KBM-7 (cell line): ENCODE data around the gene HNRNPUL1.
A peak's percentile ranks its signal among the peaks of the same experiment; 100 is the strongest.
"Not testable (repeated sequence)": the region's sequence is repeated elsewhere in the genome, so short reads cannot be mapped to it uniquely, and the experiment has no call there.

ENCODE experiments used
- DNase-seq: peaks from one replicate; pipeline ENCODE4 v3.0.0-alpha.2; 2015
- in situ Hi-C: fragments of 300-500 bp; cut with MboI; formaldehyde crosslinking; loops from 2 replicates; pipeline ENCODE4 v1.14.3; 2020; ENCODE audit warnings: low sequenced_read_pairs, low pct_unique_long_range_greater_than_20kb, mixed read lengths

The HNRNPUL1 gene

GRCh38 chr19:41263850-41264580 is at the start of gene HNRNPUL1:
Gene HNRNPUL1 (plus strand): TSS chr19:41264372. CDS start chr19:41264504, 132 bp downstream.
- peak; percentile 100 for DNase-seq
- in situ Hi-C loops, result no loop called here

GRCh38 chr19:41217741-41218140 is 46.4 kb upstream of the HNRNPUL1 start:
- in situ Hi-C loops, result no loop called here

DNA sequence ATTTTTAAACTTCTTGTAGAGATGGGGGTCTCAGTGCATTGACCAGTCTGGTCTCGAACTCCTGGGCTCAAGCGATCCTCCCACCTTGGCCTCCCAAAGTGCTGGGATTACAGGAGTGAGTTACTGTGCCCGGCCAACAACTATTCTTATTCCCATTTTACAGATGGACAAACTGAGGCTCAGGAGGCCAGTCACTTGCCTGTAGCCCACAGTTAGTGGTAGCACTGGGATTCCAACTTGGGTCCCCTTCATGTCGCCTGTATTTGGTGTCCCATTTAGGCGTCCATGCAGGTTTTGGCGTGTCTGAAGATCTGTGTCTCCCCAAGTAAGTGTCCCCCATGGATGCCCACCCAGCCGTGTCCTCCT is 45.9 kb upstream of the HNRNPUL1 start:
- in situ Hi-C loops, result no loop called here

More at GRCh38 chr19:41217741-41218140, 46.4 kb upstream of the HNRNPUL1 start:
- DNase-seq, result no peak

DNA sequence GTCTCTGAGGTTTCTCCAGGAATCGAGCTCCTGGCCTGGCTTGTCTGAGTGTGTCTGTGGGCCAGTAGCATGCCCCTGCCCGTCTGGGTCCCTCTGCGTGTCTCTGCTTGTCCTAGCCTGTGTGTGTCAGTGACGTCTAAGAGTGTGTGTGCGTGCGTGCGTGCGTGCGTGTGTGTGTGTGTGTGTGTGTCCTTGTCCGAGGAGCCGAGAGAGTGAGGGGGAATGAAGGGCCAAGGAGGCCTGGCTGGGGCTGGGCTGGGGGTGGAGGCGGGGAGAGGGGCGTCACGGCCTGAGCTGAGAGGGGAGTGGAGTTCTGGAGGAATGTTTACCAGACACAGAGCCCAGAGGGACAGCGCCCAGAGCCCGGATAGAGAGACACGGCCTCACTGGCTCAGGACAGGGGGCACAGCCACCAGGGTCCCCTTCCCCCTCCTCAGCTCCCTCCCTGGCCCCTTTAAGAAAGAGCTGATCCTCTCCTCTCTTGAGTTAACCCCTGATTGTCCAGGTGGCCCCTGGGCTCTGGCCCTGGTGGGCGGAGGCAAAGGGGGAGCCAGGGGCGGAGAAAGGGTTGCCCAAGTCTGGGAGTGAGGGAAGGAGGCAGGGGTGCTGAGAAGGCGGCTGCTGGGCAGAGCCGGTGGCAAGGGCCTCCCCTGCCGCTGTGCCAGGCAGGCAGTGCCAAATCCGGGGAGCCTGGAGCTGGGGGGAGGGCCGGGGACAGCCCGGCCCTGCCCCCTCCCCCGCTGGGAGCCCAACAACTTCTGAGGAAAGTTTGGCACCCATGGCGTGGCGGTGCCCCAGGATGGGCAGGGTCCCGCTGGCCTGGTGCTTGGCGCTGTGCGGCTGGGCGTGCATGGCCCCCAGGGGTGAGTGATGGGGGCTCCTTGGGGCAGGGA is 45.3 kb upstream of the HNRNPUL1 start, which contains the start of gene AXL:
Gene AXL, plus strand, starts transcription at position 609 of the 893 bp plus-strand sequence. Its CDS starts 170 bp downstream, at position 779.
- in situ Hi-C loops, result no loop called here
- peak; percentile 31 for DNase-seq

More for the DNA sequence above, 45.9 kb upstream of the HNRNPUL1 start:
- no peak for DNase-seq

DNA sequence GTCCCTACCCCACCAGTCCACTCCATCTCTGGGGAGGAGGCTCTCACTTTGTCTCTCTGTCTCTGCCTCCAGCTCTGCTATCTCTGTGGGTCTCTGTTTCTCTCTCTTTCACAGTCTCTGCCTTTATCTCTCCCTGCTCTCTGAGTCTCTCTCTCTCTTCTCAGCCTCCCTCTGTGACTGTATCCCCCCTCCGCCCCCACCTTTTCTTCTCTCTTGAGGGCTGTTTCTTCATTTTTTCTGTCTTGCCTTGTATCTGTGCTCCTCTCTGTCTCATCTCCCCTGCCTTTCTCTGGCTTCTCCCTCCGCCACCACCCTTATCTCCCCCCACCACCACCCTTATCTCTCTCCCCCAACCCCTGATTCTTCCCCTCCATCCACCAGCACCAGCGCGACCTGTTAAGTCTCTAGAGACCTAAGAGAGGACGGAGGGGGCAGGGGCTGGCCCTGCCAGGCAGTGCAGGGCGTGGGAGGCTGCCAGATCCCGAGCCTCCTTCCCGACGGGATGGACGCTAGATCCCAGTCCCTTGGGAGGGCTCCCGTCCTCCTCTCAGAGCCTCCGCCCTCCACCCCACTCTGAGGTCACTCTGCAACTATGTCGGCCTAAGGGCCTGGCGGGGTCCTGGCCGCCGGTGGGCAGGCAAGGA is 44.1 kb upstream of the HNRNPUL1 start:
- no peak for DNase-seq
- in situ Hi-C loops, result no loop called here

- in situ Hi-C loops, result no loop called here
- DNase-seq, result no peak
Measured at GRCh38 chr19:41220811-41221210, 43.4 kb upstream of the HNRNPUL1 start.

DNA sequence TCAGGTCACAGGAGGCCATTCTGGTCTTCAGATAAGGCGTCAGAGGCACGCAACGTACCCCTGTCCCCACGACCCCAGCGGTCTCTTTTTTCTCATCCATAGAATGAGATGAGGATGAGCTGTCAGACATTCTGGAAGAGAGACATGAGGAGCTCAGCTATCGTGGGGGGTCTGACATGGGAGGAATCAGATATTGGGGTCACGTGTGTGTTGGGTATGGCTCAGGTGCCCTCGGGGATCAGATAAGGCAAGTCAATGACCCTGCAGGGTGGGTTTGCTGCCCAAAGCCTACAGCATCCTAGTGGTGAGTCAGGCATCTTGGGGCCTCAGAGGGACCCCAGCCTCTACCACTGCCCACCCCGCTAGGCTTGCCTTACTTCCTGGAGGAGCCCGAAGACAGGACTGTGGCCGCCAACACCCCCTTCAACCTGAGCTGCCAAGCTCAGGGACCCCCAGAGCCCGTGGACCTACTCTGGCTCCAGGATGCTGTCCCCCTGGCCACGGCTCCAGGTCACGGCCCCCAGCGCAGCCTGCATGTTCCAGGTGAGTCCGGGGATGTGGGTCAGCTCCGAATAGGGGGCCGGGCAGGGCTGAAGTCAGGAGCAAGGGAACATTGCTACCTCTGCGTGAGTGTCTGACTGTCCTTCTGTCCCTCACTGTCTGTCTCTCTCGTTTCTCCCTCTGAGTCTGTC is 42.5 kb upstream of the HNRNPUL1 start:
- in situ Hi-C loops, result no loop called here
- DNase-seq, result no peak

DNA sequence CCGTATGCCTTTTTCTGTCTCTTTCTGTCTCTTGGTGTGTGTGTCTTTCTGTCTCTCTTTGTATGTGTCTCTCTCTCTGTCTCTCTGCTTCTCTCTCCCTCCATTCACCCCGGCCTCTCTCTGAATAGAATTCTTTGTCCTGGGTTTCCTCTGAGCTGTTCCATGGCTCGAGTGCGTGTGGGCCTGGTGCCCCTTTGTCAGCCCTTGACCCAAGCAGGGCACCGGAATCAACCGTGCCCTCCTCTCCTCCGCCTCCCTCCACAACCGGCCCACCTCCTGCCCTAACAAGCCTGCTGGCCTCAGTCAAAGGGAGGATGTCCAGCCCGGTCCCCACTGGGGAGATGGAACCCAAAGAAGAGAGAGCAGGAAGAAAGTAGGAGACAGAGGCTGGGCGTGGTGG is 41.9 kb upstream of the HNRNPUL1 start:
- DNase-seq, result no peak
- in situ Hi-C loops, result no loop called here

- in situ Hi-C loops, result no loop called here
- DNase-seq, result no peak
Measured at GRCh38 chr19:41223431-41224234, 40.5 kb upstream of the HNRNPUL1 start.

DNA sequence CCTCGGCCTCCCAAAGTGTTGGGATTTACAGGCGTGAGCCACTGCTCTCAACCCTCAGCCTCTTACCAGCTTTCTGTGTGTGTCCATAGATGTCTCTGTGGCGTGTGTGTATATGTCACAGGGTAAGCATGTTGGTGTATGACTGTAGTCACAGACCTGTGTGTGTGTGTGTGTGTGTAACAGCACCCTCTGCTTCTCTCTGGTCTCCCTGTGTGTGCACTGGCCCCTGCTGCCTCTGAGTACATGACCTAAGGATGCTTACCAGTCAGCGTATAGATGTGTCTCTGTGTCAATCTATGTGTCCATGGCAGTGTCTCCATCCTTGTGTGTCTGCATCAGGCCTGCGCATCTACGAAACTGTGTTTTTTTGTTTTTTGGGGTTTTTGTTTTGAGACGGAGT is 39.5 kb upstream of the HNRNPUL1 start:
- in situ Hi-C loops, result no loop called here

DNA sequence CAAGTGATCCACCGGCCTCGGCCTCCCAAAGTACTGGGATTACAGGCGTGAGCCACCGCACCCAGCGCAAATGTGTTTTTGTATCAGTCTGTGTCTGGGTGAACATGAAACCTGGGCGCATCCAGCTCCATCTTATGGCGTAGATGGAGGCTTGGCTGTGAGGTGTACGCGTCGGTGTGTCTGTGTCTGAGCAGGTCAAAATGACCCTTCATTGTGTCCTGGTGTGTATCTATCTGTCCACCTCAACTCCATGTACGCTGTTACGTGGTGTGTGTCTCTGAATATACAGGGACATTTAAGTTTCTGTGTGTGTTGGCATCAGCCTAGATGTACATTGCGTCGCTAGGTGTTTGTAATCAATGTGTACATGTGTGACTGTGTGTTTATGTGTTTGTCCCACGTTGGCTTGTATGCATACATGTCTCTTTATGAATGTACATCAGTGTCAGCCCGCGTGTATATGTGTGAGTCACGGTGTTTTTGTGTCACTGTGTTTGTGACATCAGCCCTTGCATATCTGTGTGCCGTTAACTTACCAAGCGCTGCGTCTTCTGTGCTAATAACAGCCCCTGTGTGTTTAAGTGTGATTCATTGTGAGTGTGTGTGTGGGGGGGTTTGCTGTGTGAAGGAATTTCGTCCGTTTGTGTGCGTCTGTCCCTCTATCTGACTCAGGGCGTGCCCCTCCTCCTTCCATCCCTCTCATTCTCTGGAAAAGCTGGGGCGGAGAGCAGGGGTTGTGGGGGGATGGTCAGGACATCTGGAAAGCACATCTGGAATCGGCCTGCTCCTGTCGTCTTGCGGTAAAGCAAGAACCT is 38.7 kb upstream of the HNRNPUL1 start:
- in situ Hi-C loops, result no loop called here
- DNase-seq, result peak; percentile 71

More for the DNA sequence above, 39.5 kb upstream of the HNRNPUL1 start:
- no peak for DNase-seq

DNA sequence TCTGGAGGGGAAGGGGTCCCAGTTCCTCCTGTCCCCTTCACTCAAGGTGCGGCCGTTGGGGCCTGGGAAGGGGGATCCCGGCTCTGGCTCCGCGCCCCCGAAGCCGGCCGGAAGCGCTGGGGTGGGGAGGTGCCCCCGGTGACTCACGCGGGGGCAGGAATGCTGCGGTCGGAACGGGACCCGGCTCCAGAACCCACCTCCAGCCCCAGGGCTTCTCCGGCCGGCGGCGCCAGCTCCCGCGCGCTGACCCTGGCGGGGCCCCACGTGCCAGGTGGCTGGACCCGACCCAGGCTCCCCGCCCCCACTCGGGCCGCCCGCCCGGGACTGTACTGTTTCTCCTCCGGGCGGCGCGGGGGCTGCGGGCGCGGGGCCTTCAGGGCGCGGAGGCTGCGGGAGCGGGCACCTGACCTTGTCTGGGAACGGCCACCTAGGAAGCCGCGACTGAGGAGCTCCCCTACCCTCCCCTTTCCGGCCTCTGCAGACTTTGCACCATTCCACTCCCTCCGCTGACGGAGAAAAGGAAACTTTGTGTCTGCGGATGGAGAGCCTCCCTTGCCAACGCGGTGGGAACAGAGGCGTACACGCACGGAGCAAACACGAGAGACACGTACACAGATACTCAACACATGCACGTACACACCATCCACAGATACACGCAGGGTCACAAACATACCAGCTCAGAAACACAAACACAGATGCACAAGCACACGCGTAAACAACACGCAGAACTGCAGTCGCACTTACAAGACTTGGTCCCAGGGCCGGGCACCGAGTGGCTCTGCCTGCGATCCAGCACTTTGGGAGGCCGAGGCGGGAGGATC is 37.9 kb upstream of the HNRNPUL1 start:
- peak; percentile 41 for DNase-seq
- in situ Hi-C loops, result no loop called here

GRCh38 chr19:41226874-41227390 is 37.2 kb upstream of the HNRNPUL1 start:
- in situ Hi-C loops, result no loop called here

GRCh38 chr19:41228486-41228885 is 35.7 kb upstream of the HNRNPUL1 start:
- no peak for DNase-seq
- in situ Hi-C loops, result no loop called here

More at GRCh38 chr19:41226874-41227390, 37.2 kb upstream of the HNRNPUL1 start:
- no peak for DNase-seq

GRCh38 chr19:41229338-41229737 is 34.8 kb upstream of the HNRNPUL1 start:
- DNase-seq, in situ Hi-C loops: not testable (repeated sequence)

- DNase-seq, result no peak
- in situ Hi-C loops, result no loop called here
Measured at GRCh38 chr19:41230067-41230857, 33.9 kb upstream of the HNRNPUL1 start.
